Measurements from ENCODE around the gene RNF215. TPM values are rescaled to one million over a fixed set of nuclear protein-coding genes. Genes with fewer than 3 reads are reported as not detected.
"Not testable (repeated sequence)": the region's sequence is repeated elsewhere in the genome, so short reads cannot be mapped to it uniquely, and the experiment has no call there.

The RNF215 gene
- total and polyA plus RNA-seq, 5 donors from 2014 or later: 0.23 to 13.1 (median 0.45) TPM

DNA sequence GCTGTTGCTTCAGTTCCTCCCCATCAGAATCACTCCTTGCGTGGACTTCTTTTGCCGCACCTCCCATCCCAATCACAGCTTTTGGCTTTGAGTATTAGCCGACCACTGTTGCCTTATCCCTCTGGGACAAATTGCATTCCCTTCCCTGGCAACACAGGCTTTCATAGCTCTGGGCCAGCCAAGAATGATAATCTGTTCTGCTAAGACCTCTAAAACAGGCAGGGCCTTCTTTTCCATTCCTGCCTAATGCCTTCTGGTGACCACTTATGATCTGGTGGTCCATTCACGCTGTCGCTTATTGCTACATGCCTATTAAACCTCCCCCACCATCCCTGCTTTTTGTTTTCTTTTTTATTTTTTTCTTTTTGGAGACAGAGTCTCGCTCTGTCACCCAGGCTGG is 19.2 kb upstream of the RNF215 start:
- no peak overlapping the region for H3K4me3 Mint-ChIP-seq
- no peak overlapping the region for H3K27ac Mint-ChIP-seq
- H3K4me3 ChIP-seq (ENCODE audit: low read depth, low read length): no peak overlapping the region
- H3K36me3 Mint-ChIP-seq: peaks cover 5% of the 10 kb centered on the region
- ATAC-seq (ENCODE audit: low read depth in 2 of 2): no peak
- H3K4me1 ChIP-seq (ENCODE audit: control insufficient read depth, insufficient read depth, low read length, poor library complexity, severe bottlenecking): no peaks in the 10 kb centered on the region
- H3K9me3 ChIP-seq (ENCODE audit: control insufficient read depth in 2 of 2, low read length in 2 of 2): no peaks in the 10 kb centered on the region
- no peak for DNase-seq
- no peaks in the 10 kb centered on the region for H3K27me3 Mint-ChIP-seq
- no peaks in the 10 kb centered on the region for H3K9me3 Mint-ChIP-seq
- no peaks in the 10 kb centered on the region for H3K27me3 ChIP-seq (ENCODE audit: control insufficient read depth, insufficient read depth, low read length)
- H3K36me3 ChIP-seq (ENCODE audit: control insufficient read depth, insufficient read depth, low read length): peaks cover 2% of the 10 kb centered on the region
- H3K27ac ChIP-seq (ENCODE audit: insufficient read depth, low read length, poor library complexity, severe bottlenecking): no peak overlapping the region
- no peaks in the 10 kb centered on the region for H3K4me1 Mint-ChIP-seq

- H3K9me3 Mint-ChIP-seq: no peaks in the 10 kb centered on the region
- no peaks in the 10 kb centered on the region for H3K4me1 Mint-ChIP-seq
- no peak overlapping the region for H3K27ac ChIP-seq (ENCODE audit: insufficient read depth, low read length, poor library complexity, severe bottlenecking)
- H3K4me3 ChIP-seq (ENCODE audit: low read depth, low read length): no peak overlapping the region
- no peaks in the 10 kb centered on the region for H3K27me3 Mint-ChIP-seq
- no peaks in the 10 kb centered on the region for H3K4me1 ChIP-seq (ENCODE audit: control insufficient read depth, insufficient read depth, low read length, poor library complexity, severe bottlenecking)
- ATAC-seq (ENCODE audit: low read depth in 2 of 2) (no peak), DNase-seq (no peak)
- peaks cover 2% of the 10 kb centered on the region for H3K36me3 ChIP-seq (ENCODE audit: control insufficient read depth, insufficient read depth, low read length)
- H3K27me3 ChIP-seq (ENCODE audit: control insufficient read depth, insufficient read depth, low read length): no peaks in the 10 kb centered on the region
- no peaks in the 10 kb centered on the region for H3K9me3 ChIP-seq (ENCODE audit: control insufficient read depth in 2 of 2, low read length in 2 of 2)
- peaks cover 5% of the 10 kb centered on the region for H3K36me3 Mint-ChIP-seq
- no peak overlapping the region for H3K27ac Mint-ChIP-seq
- no peak overlapping the region for H3K4me3 Mint-ChIP-seq
Measured at GRCh38 chr22:30405731-30406130, 18.5 kb upstream of the RNF215 start.

DNA sequence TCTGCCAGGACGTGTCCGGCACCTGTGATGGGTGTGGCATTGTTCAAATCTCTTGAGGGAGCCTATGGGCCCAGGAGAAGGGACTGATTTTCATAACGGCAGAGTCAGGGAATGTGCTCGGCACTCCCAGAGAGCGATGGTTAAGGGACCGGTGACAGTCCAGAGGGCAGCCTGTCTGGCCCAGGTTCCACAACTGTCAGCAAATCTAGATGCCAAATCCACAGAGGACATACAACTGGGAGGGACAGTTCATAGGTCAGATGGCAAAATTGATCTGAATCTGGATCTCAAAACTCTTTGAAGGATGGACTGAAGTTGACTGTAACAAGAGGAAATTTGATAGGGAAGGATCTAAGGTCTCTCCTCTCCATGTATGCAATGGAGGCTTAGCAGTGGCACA is 17.1 kb upstream of the RNF215 start:
- peaks cover 2% of the 10 kb centered on the region for H3K36me3 ChIP-seq (ENCODE audit: control insufficient read depth, insufficient read depth, low read length)
- H3K27me3 ChIP-seq (ENCODE audit: control insufficient read depth, insufficient read depth, low read length): no peaks in the 10 kb centered on the region
- Mint-ChIP-seq H3K4me1 (no peaks in the 10 kb centered on the region), H3K36me3 (peaks cover 5% of the 10 kb centered on the region), H3K27ac (no peak overlapping the region), H3K4me3 (no peak overlapping the region), H3K9me3 (no peaks in the 10 kb centered on the region), H3K27me3 (no peaks in the 10 kb centered on the region)
- H3K4me1 ChIP-seq (ENCODE audit: control insufficient read depth, insufficient read depth, low read length, poor library complexity, severe bottlenecking): no peaks in the 10 kb centered on the region
- DNase-seq (no peak), ATAC-seq (ENCODE audit: low read depth in 2 of 2) (no peak)
- H3K9me3 ChIP-seq (ENCODE audit: control insufficient read depth in 2 of 2, low read length in 2 of 2): no peaks in the 10 kb centered on the region
- H3K27ac ChIP-seq (ENCODE audit: insufficient read depth, low read length, poor library complexity, severe bottlenecking): no peak overlapping the region
- no peak overlapping the region for H3K4me3 ChIP-seq (ENCODE audit: low read depth, low read length)

GRCh38 chr22:30402766-30403104 is 15.5 kb upstream of the RNF215 start:
- H3K36me3 Mint-ChIP-seq; ATAC-seq (ENCODE audit: low read depth in 2 of 2); H3K4me3 Mint-ChIP-seq; H3K9me3 ChIP-seq (ENCODE audit: control insufficient read depth in 2 of 2, low read length in 2 of 2); H3K36me3 ChIP-seq (ENCODE audit: control insufficient read depth, insufficient read depth, low read length); DNase-seq; H3K27ac ChIP-seq (ENCODE audit: insufficient read depth, low read length, poor library complexity, severe bottlenecking); H3K27ac Mint-ChIP-seq; H3K9me3 Mint-ChIP-seq; H3K4me3 ChIP-seq (ENCODE audit: low read depth, low read length); H3K27me3 Mint-ChIP-seq; H3K27me3 ChIP-seq (ENCODE audit: control insufficient read depth, insufficient read depth, low read length): not testable (repeated sequence)
- peaks cover 0 to 15% (median 10%) of the 10 kb centered on the region in 4 donors for H3K4me1 Mint-ChIP-seq
- H3K4me1 ChIP-seq (ENCODE audit: control insufficient read depth, insufficient read depth, low read length, poor library complexity, severe bottlenecking): peaks cover 10% of the 10 kb centered on the region

GRCh38 chr22:30402028-30402765 is 15.0 kb upstream of the RNF215 start:
- H3K27me3 Mint-ChIP-seq: peaks cover 8% of the 10 kb centered on the region
- H3K9me3 Mint-ChIP-seq: no peaks in the 10 kb centered on the region
- H3K27me3 ChIP-seq (ENCODE audit: control insufficient read depth, insufficient read depth, low read length): peaks cover 5% of the 10 kb centered on the region
- H3K4me3 ChIP-seq (ENCODE audit: low read depth, low read length): no peak overlapping the region
- peaks cover 15% of the 10 kb centered on the region for H3K4me1 ChIP-seq (ENCODE audit: control insufficient read depth, insufficient read depth, low read length, poor library complexity, severe bottlenecking)
- ATAC-seq (ENCODE audit: low read depth in 2 of 2) (no peak), DNase-seq (no peak)
- H3K9me3 ChIP-seq (ENCODE audit: control insufficient read depth in 2 of 2, low read length in 2 of 2): no peaks in the 10 kb centered on the region
- H3K27ac Mint-ChIP-seq: peak overlapping the region in 1 of 3 donors; percentile 42
- H3K4me3 Mint-ChIP-seq: no peak overlapping the region
- peaks cover 0 to 17% (median 12%) of the 10 kb centered on the region in 4 donors for H3K4me1 Mint-ChIP-seq
- H3K27ac ChIP-seq (ENCODE audit: insufficient read depth, low read length, poor library complexity, severe bottlenecking): no peak overlapping the region
- H3K36me3 ChIP-seq (ENCODE audit: control insufficient read depth, insufficient read depth, low read length): no peaks in the 10 kb centered on the region
- peaks cover 5% of the 10 kb centered on the region for H3K36me3 Mint-ChIP-seq

- peaks cover 0 to 27% (median 17%) of the 10 kb centered on the region in 4 donors for H3K4me1 Mint-ChIP-seq
- H3K27ac ChIP-seq (ENCODE audit: insufficient read depth, low read length, poor library complexity, severe bottlenecking); H3K36me3 ChIP-seq (ENCODE audit: control insufficient read depth, insufficient read depth, low read length); H3K9me3 ChIP-seq (ENCODE audit: control insufficient read depth in 2 of 2, low read length in 2 of 2); DNase-seq; H3K9me3 Mint-ChIP-seq; ATAC-seq (ENCODE audit: low read depth in 2 of 2); H3K27ac Mint-ChIP-seq; H3K4me3 ChIP-seq (ENCODE audit: low read depth, low read length); H3K4me3 Mint-ChIP-seq; H3K36me3 Mint-ChIP-seq; H3K27me3 ChIP-seq (ENCODE audit: control insufficient read depth, insufficient read depth, low read length): not testable (repeated sequence)
- H3K4me1 ChIP-seq (ENCODE audit: control insufficient read depth, insufficient read depth, low read length, poor library complexity, severe bottlenecking): peaks cover 27% of the 10 kb centered on the region
- peaks cover 12% of the 10 kb centered on the region for H3K27me3 Mint-ChIP-seq
Measured at GRCh38 chr22:30401024-30401423, 13.8 kb upstream of the RNF215 start.

DNA sequence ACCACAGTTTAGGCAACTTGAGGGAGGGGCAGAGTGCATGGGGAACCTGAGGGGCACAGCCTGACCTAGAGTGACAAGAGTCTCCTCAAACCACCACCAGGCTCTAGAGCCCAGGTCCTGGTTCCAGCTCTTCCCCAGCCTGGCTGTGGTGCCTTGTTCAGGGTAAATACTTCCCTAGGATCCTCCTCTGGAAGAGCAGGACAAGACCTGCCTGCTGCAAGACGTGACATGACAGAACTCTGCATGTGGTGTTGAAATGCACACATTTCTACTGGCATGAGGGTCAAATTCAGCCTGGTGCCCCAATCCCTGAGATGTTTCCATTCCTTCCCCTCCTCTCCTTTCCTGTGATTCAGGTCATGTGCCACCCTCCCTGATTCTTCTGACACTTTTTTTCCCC is 12.9 kb upstream of the RNF215 start:
- DNase-seq (no peak), ATAC-seq (ENCODE audit: low read depth in 2 of 2) (no peak)
- Mint-ChIP-seq H3K9me3 (no peaks in the 10 kb centered on the region), H3K36me3 (peaks cover 2% of the 10 kb centered on the region), H3K27ac (no peak overlapping the region), H3K27me3 (peaks cover 19% of the 10 kb centered on the region), H3K4me1 (peaks cover 0 to 32% (median 17%) of the 10 kb centered on the region in 4 donors), H3K4me3 (peak overlapping the region in 1 of 4 donors; percentile 22)
- Histone ChIP-seq H3K4me3 (ENCODE audit: low read depth, low read length) (no peak overlapping the region), H3K9me3 (ENCODE audit: control insufficient read depth in 2 of 2, low read length in 2 of 2) (no peaks in the 10 kb centered on the region), H3K4me1 (ENCODE audit: control insufficient read depth, insufficient read depth, low read length, poor library complexity, severe bottlenecking) (peaks cover 27% of the 10 kb centered on the region), H3K27me3 (ENCODE audit: control insufficient read depth, insufficient read depth, low read length) (peaks cover 5% of the 10 kb centered on the region), H3K36me3 (ENCODE audit: control insufficient read depth, insufficient read depth, low read length) (no peaks in the 10 kb centered on the region), H3K27ac (ENCODE audit: insufficient read depth, low read length, poor library complexity, severe bottlenecking) (no peak overlapping the region)

GRCh38 chr22:30399718-30400117 is 12.5 kb upstream of the RNF215 start:
- H3K4me3 Mint-ChIP-seq: peak overlapping the region in 2 of 4 donors; percentile 22 to 63
- H3K36me3 Mint-ChIP-seq: no peaks in the 10 kb centered on the region
- Histone ChIP-seq H3K9me3 (ENCODE audit: control insufficient read depth in 2 of 2, low read length in 2 of 2) (no peaks in the 10 kb centered on the region), H3K36me3 (ENCODE audit: control insufficient read depth, insufficient read depth, low read length) (no peaks in the 10 kb centered on the region), H3K27ac (ENCODE audit: insufficient read depth, low read length, poor library complexity, severe bottlenecking) (no peak overlapping the region), H3K27me3 (ENCODE audit: control insufficient read depth, insufficient read depth, low read length) (peaks cover 5% of the 10 kb centered on the region), H3K4me3 (ENCODE audit: low read depth, low read length) (no peak overlapping the region), H3K4me1 (ENCODE audit: control insufficient read depth, insufficient read depth, low read length, poor library complexity, severe bottlenecking) (peaks cover 27% of the 10 kb centered on the region)
- peak overlapping the region in 1 of 3 donors; percentile 20 for H3K27ac Mint-ChIP-seq
- H3K9me3 Mint-ChIP-seq: no peaks in the 10 kb centered on the region
- no peak for ATAC-seq (ENCODE audit: low read depth in 2 of 2)
- H3K4me1 Mint-ChIP-seq: peaks cover 0 to 32% (median 17%) of the 10 kb centered on the region in 4 donors
- DNase-seq: no peak
- H3K27me3 Mint-ChIP-seq: peaks cover 19% of the 10 kb centered on the region

Data from CD4-positive, CD25-positive, alpha-beta regulatory T cell (primary cell).